H9 (cell line): Measurements from ENCODE around the gene OXSR1. TPM values are rescaled to one million over a fixed set of nuclear protein-coding genes. Genes with fewer than 3 reads are reported as not detected.
"Not testable (repeated sequence)": the region's sequence is repeated elsewhere in the genome, so short reads cannot be mapped to it uniquely, and the experiment has no call there.

Experiments
- DNase-seq: peaks from one replicate; pipeline ENCODE4 v3.0.0-alpha.2; 2017
- H2AFZ ChIP-seq: one replicate; pipeline ENCODE4 v1.6.1; 2013; ENCODE audit warnings: mild to moderate bottlenecking, low read length, control low read depth, moderate library complexity
- H2AK5ac ChIP-seq: 2 replicates; pipeline ENCODE4 v1.6.1; 2013; ENCODE audit warnings: low read length, control low read depth, mixed read lengths; ENCODE audit not compliant: insufficient read length
- H2BK120ac ChIP-seq: one replicate; pipeline ENCODE4 v1.6.1; 2013; ENCODE audit warnings: low read depth, mild to moderate bottlenecking, low read length, control low read depth, inconsistent platforms; ENCODE audit not compliant: poor library complexity, severe bottlenecking
- H2BK12ac ChIP-seq: 2 replicates; pipeline ENCODE4 v1.6.1; 2013; ENCODE audit warnings: low read length, control low read depth, mixed read lengths, low read depth; ENCODE audit not compliant: insufficient read length
- H2BK15ac ChIP-seq: 2 replicates; pipeline ENCODE4 v1.6.1; 2013; ENCODE audit warnings: low read depth, low read length, control low read depth
- H2BK20ac ChIP-seq: one replicate; pipeline ENCODE4 v1.6.1; 2013; ENCODE audit warnings: low read depth, mild to moderate bottlenecking, low read length, control low read depth, inconsistent platforms; ENCODE audit not compliant: poor library complexity, severe bottlenecking
- H2BK5ac ChIP-seq: 2 replicates; pipeline ENCODE4 v1.6.1; 2013; ENCODE audit warnings: low read length, control low read depth, mixed read lengths; ENCODE audit not compliant: insufficient read length
- H3K14ac ChIP-seq: 2 replicates; pipeline ENCODE4 v1.6.1; 2013; ENCODE audit warnings: low read length, control low read depth; ENCODE audit not compliant: insufficient read depth
- H3K18ac ChIP-seq: 2 replicates; pipeline ENCODE4 v1.6.1; 2013; ENCODE audit warnings: low read depth, mild to moderate bottlenecking, mixed read lengths, low read length, control low read depth; ENCODE audit not compliant: insufficient read length
- H3K23ac ChIP-seq: 2 replicates; pipeline ENCODE4 v1.6.1; 2013; ENCODE audit warnings: low read length, control low read depth, mixed read lengths, low read depth; ENCODE audit not compliant: insufficient read length
- H3K23me2 ChIP-seq: 2 replicates; pipeline ENCODE4 v1.6.1; 2013; ENCODE audit warnings: low read depth, mild to moderate bottlenecking, mixed read lengths, low read length, control low read depth; ENCODE audit not compliant: insufficient read length, poor library complexity, severe bottlenecking
- H3K27ac ChIP-seq: 2 replicates; pipeline ENCODE4 v1.5.1; 2013; ENCODE audit warnings: low read length, control low read depth, mixed read lengths, low read depth; ENCODE audit not compliant: insufficient read length
- H3K27me3 ChIP-seq: 2 replicates; pipeline ENCODE4 v1.6.1; 2013; ENCODE audit warnings: low read length, control low read depth, inconsistent platforms; ENCODE audit not compliant: insufficient read depth
- H3K4ac ChIP-seq: 2 replicates; pipeline ENCODE4 v1.6.1; 2013; ENCODE audit warnings: low read depth, mild to moderate bottlenecking, control low read depth, inconsistent platforms, low read length, moderate library complexity
- H3K4me1 ChIP-seq: 2 replicates; pipeline ENCODE4 v1.6.1; 2013; ENCODE audit warnings: low read length, control low read depth, inconsistent platforms; ENCODE audit not compliant: insufficient read depth
- H3K4me2 ChIP-seq: 2 replicates; pipeline ENCODE4 v1.6.1; 2013; ENCODE audit warnings: low read length, control low read depth, mixed read lengths; ENCODE audit not compliant: insufficient read length, insufficient read depth
- H3K56ac ChIP-seq: 2 replicates; pipeline ENCODE4 v1.6.1; 2013; ENCODE audit warnings: low read depth, mild to moderate bottlenecking, mixed read lengths, low read length, control low read depth; ENCODE audit not compliant: insufficient read length
- H3K79me1 ChIP-seq: 2 replicates; pipeline ENCODE4 v1.6.1; 2013; ENCODE audit warnings: low read depth, mild to moderate bottlenecking, moderate library complexity, low read length, control low read depth, inconsistent platforms; ENCODE audit not compliant: insufficient read depth, poor library complexity, severe bottlenecking
- H3K79me2 ChIP-seq: 2 replicates; pipeline ENCODE4 v1.6.1; 2013; ENCODE audit warnings: low read length, control low read depth, inconsistent platforms; ENCODE audit not compliant: insufficient read depth
- H3K9ac ChIP-seq: 2 replicates; pipeline ENCODE4 v1.6.1; 2013; ENCODE audit warnings: low read length, control low read depth, mixed read lengths; ENCODE audit not compliant: insufficient read length; ENCODE audit errors: extremely low read depth
- H3K9me3 ChIP-seq: one replicate; pipeline ENCODE4 v1.6.1; 2013; ENCODE audit warnings: low read depth, low read length, inconsistent platforms; ENCODE audit not compliant: control insufficient read depth
- H3T11ph ChIP-seq: one replicate; pipeline ENCODE4 v1.6.1; 2013; ENCODE audit warnings: mild to moderate bottlenecking, low read length, control low read depth, inconsistent platforms
- H4K20me1 ChIP-seq: one replicate; pipeline ENCODE4 v1.6.1; 2013; ENCODE audit not compliant: control insufficient read depth, insufficient read length, insufficient read depth
- H4K5ac ChIP-seq: 2 replicates; pipeline ENCODE4 v1.6.1; 2013; ENCODE audit warnings: low read depth, mild to moderate bottlenecking, mixed read lengths, low read length, control low read depth; ENCODE audit not compliant: insufficient read length
- H4K8ac ChIP-seq: replicated peaks from 2 replicates; pipeline ENCODE4 v1.6.1; 2013; ENCODE audit warnings: low read length, control low read depth, mixed read lengths, low read depth; ENCODE audit not compliant: insufficient read length
- H4K91ac ChIP-seq: 2 replicates; pipeline ENCODE4 v1.6.1; 2013; ENCODE audit warnings: low read depth, mild to moderate bottlenecking, moderate library complexity, mixed read lengths, low read length, control low read depth; ENCODE audit not compliant: insufficient read length
- H3K27ac Mint-ChIP-seq, 3 experiments: 2 replicates in 2 of 3; 3 replicates in 1 of 3; pipeline ENCODE4 v1.8.0; 2020 to 2021; ENCODE audit warnings: mixed read lengths in 3 of 3, mild to moderate bottlenecking in 1 of 3, moderate library complexity in 1 of 3
- H3K27me3 Mint-ChIP-seq: 2 replicates; pipeline ENCODE4 v1.8.0; 2021; ENCODE audit warnings: low read depth, mild to moderate bottlenecking, moderate library complexity, mixed read lengths
- H3K36me3 Mint-ChIP-seq, 3 experiments: 2 replicates in 2 of 3; 3 replicates in 1 of 3; pipeline ENCODE4 v1.8.0; 2020 to 2021; ENCODE audit warnings: low read depth in 3 of 3, mixed read lengths in 3 of 3; ENCODE audit not compliant: insufficient read depth in 1 of 3
- H3K4me1 Mint-ChIP-seq, 2 experiments: 2 replicates each; pipeline ENCODE4 v1.8.0; 2020; ENCODE audit warnings: mixed read lengths in 2 of 2
- H3K4me3 Mint-ChIP-seq, 2 experiments: 2 replicates in 1 of 2; 3 replicates in 1 of 2; pipeline ENCODE4 v1.8.0; 2020 to 2021; ENCODE audit warnings: mild to moderate bottlenecking in 2 of 2, mixed read lengths in 2 of 2, moderate library complexity in 1 of 2
- H3K9me3 Mint-ChIP-seq, 2 experiments: 2 replicates in 1 of 2; 3 replicates in 1 of 2; pipeline ENCODE4 v1.8.0; 2020; ENCODE audit warnings: mild to moderate bottlenecking in 2 of 2, mixed read lengths in 2 of 2, moderate library complexity in 1 of 2
- WGBS: extraction: QIAGEN DNeasy Blood & Tissue Kit; methylation state at CpG from one replicate; pipeline ENCODE4 v1.1.7; 2013; ENCODE audit warnings: missing lambda C conversion rate, low lambda C conversion rate, mixed read lengths; ENCODE audit not compliant: insufficient read length; ENCODE audit errors: extremely low coverage; 5-methylcytosine and 5-hydroxymethylcytosine counted together
- total RNA-seq: library from RNA; stranded (reverse); gene quantifications from 2 replicates; pipeline ENCODE4 v1.2.1, GENCODE V29; 2021
- TF ChIP-seq, protein P1 (sequence below): fragments of 200-600 bp; sonication (generic); conservative IDR thresholded peaks from 3 replicates; pipeline ENCODE4 v1.8.0; 2021; ENCODE audit warnings: antibody characterized with exemption, mild to moderate bottlenecking

The OXSR1 gene
- total RNA-seq, 1 experiment from 2014 or later, result 54.1 TPM

DNA sequence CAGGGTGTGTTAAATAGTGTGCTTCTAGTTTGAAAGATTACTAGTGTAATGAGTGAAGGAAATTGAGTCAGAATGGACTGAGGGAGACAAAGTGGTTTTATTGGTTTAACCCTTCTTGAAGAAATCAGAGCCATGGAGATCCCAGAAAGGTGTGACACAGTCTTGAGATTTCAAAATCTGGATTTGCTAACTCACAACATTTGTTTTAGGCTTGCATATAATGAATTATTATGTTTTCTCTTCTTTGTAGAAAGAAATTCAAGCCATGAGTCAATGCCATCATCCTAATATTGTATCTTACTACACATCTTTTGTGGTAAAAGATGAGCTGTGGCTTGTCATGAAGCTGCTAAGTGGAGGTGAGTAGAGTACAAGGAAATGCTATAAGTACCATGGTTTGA, 25.1 kb downstream of the OXSR1 start:
- Histone ChIP-seq H2BK15ac (no peak overlapping the region), H3K9me3 (no peaks in the 10 kb centered on the region), H3K9ac (no peak overlapping the region), H3K23me2 (no peaks in the 10 kb centered on the region), H3K27me3 (no peaks in the 10 kb centered on the region), H2BK120ac (no peak overlapping the region), H3K18ac (no peak overlapping the region), H3K23ac (no peak overlapping the region), H3K56ac (no peak overlapping the region), H3K4me1 (no peaks in the 10 kb centered on the region), H4K20me1 (no peaks in the 10 kb centered on the region), H3K4ac (no peak overlapping the region), H2AFZ (no peak overlapping the region), H2BK20ac (no peak overlapping the region), H4K5ac (no peak overlapping the region), H3K27ac (no peak overlapping the region), H3K79me1 (no peaks in the 10 kb centered on the region), H2BK5ac (no peak overlapping the region), H3K4me2 (no peak overlapping the region), H2BK12ac (no peak overlapping the region), H3T11ph (no peak overlapping the region), H2AK5ac (no peak overlapping the region), H3K14ac (no peak overlapping the region), H3K79me2 (no peaks in the 10 kb centered on the region), H4K91ac (no peak overlapping the region), H4K8ac (no peak overlapping the region)
- Mint-ChIP-seq H3K27ac (no peak overlapping the region), H3K36me3 (peaks cover 8 to 28% (median 25%) of the 10 kb centered on the region in 3 experiments; a peak in 6 of 7 replicates), H3K4me1 (no peaks in the 10 kb centered on the region), H3K27me3 (no peaks in the 10 kb centered on the region), H3K9me3 (no peaks in the 10 kb centered on the region; a peak in 1 of 5 replicates), H3K4me3 (no peak overlapping the region)
- TF ChIP-seq, protein P1, sequence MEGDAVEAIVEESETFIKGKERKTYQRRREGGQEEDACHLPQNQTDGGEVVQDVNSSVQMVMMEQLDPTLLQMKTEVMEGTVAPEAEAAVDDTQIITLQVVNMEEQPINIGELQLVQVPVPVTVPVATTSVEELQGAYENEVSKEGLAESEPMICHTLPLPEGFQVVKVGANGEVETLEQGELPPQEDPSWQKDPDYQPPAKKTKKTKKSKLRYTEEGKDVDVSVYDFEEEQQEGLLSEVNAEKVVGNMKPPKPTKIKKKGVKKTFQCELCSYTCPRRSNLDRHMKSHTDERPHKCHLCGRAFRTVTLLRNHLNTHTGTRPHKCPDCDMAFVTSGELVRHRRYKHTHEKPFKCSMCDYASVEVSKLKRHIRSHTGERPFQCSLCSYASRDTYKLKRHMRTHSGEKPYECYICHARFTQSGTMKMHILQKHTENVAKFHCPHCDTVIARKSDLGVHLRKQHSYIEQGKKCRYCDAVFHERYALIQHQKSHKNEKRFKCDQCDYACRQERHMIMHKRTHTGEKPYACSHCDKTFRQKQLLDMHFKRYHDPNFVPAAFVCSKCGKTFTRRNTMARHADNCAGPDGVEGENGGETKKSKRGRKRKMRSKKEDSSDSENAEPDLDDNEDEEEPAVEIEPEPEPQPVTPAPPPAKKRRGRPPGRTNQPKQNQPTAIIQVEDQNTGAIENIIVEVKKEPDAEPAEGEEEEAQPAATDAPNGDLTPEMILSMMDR, result no peak
- no peak for DNase-seq

DNA sequence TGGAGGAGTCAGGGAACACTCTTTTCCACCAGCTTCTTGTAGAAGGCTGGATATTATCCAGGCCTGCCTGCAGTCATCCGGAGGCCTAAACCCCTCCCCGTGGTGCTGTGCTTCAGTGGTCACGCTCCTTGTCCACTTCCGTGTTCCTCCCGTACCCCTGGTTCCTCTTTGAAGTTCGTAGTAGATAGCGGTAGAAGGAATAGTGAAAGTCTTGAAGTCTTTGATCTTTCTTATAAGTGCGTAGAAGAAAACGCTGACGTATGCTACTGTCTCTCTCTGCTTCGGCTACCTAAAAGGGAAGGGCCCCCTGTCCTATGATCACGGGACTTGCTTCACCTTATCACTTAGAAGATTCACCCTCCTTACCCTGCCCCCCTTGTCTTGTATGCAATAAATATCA, 37.6 kb downstream of the OXSR1 start:
- no CpG with 5 or more reads among the region's 12 CpGs for WGBS

More for the DNA sequence above, 37.6 kb downstream of the OXSR1 start:
- H3K27ac ChIP-seq, H3K9me3 ChIP-seq, H2BK15ac ChIP-seq, H3K4ac ChIP-seq, H4K8ac ChIP-seq, H3K18ac ChIP-seq, H2AFZ ChIP-seq, H2AK5ac ChIP-seq, DNase-seq, H3K23me2 ChIP-seq, H3K79me2 ChIP-seq, H2BK20ac ChIP-seq, H3K4me3 Mint-ChIP-seq, H3K27me3 ChIP-seq, H3K23ac ChIP-seq, H3K79me1 ChIP-seq, H3K14ac ChIP-seq, H4K20me1 ChIP-seq, H3T11ph ChIP-seq, H2BK5ac ChIP-seq, H3K4me2 ChIP-seq, H2BK12ac ChIP-seq, H3K27me3 Mint-ChIP-seq, H3K9me3 Mint-ChIP-seq, H2BK120ac ChIP-seq, H4K5ac ChIP-seq, H3K4me1 ChIP-seq, H3K9ac ChIP-seq, H4K91ac ChIP-seq, H3K56ac ChIP-seq: not testable (repeated sequence)
- peaks cover 10 to 11% of the 10 kb centered on the region in 2 experiments for H3K4me1 Mint-ChIP-seq
- peak overlapping the region; percentile 13 to 91 (median 50); a peak in 4 of 7 replicates for H3K27ac Mint-ChIP-seq
- peaks cover 15 to 40% (median 20%) of the 10 kb centered on the region in 3 experiments for H3K36me3 Mint-ChIP-seq
